Activated T-helper 1 cell treated with Interleukin-2 at 50 U/mL for 16 hours (primary cell): Measurements from ENCODE around the gene KCNQ4.

Source experiments
- DNase-seq: peaks from one replicate; pipeline ENCODE4 v3.0.0-alpha.2; 2020; ENCODE audit warnings: low read depth

Gene KCNQ4

DNA sequence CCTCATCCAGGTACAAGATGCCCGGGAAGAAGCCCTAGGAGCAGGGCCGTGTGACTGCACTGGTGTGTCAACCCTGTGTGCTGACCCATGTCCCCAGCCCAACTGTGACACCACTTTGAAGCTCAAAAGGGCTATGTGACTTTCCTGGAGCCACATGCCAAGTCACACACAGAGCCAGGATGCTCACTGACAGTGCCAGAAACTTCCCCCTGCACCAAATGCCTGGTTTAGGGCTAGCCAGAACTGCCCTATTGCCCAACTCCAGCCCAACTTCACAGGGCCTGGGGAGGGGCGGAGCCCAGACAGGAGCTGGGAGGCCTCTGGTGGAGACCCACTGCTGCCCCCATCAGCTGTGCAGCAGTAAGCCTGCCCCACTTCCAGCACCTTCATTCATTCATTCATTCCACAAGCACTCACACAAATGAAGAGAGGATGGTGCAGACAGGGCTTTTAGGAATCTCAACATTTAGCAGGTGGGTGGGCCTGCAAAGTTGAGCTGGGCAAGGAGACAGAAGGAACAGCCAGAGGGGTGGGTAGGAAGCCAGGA lies 36.7 kb downstream of the KCNQ4 start:
- no peak for DNase-seq

DNA sequence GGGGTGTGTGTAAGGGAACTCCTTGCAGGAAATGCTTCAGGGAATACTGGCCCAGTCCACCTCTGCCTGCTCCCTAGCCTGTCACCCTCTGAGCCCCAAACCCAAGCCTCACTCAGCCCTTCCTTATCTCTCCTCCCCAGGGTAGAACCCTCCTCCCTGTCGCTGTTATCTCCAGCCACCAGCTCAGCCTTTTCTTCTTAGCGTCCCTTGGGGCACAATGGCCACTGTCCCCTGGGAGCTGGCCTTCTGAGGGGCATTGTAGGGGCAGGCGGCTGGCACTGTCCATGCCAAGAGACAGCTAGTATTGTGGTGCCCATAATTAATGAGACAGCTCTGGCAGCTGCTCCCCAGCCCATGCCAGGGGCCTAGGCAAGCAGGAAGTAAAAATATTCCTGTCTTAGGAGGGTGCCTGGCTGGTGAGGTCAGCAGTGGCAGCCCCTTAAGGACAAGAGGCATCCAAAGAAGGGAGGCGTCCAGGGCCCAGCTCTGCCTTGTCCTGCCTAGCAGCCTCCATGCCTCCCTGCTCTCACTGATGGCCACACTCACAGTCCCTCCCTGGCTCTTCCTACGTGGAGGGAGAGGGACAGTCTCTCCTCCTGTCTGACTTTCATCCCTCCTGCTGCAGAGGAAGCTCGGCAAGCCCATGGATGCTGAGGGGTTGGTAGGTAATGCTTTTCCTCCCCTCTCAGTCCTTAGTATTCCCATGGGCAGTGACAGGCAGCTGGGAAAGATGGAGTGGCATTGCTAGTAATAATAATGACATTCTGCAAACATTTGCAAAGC lies 37.5 kb downstream of the KCNQ4 start:
- DNase-seq: no peak

DNA sequence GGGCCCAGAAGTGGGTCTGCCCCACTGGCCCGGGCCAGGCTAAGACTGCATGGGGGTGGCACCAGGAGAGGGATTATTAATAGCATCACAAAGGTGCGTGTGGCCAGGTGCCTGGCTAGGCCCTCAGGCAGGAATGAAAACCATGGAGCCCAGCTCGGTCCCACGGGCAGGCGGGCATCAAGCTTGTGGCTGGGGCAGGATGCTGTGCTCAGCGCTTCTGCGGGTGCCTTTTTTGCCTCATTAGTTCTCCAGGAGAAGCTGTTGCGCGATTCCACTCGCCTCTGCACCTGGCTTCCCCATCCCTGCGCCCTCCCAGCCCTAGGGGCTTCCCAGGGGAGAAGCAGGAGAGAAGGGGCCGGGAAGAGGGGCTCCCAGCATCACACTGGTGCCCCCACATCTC lies 39.3 kb downstream of the KCNQ4 start:
- DNase-seq: no peak

DNA sequence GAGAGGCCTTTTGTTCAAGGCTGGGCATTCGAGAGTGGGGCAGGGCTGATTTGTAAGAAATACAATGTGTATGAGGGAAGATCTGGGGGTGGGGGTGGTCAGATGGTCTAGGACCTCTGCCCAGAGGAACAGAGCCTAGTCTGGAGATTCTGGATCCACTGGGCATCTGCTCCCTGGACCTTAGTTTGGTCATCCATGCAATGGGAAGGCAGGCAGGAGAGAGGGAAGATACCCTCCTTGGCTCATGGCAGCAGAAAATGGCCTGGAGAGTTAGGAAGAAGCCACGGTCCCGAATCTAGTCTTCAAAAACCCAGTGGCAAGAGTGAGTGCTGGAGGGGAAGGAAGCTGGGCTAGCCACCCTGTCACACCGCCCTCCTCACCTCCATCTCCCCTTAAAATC lies 39.8 kb downstream of the KCNQ4 start:
- DNase-seq: no peak

DNA sequence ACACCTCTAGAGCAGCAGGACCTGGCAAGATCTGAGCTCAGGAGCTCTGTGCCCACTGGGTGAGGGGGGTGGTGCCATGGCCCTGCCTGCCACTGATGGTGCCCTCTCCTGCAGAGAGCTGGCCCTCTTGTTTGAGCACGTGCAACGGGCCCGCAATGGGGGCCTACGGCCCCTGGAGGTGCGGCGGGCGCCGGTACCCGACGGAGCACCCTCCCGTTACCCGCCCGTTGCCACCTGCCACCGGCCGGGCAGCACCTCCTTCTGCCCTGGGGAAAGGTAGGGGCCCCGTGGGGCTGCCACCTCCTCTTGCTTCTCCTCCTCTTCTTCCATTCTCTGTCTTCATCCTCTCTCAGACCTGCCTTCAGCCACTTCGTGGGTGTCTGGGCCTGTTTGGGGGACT lies 40.4 kb downstream of the KCNQ4 start:
- DNase-seq: no peak

DNA sequence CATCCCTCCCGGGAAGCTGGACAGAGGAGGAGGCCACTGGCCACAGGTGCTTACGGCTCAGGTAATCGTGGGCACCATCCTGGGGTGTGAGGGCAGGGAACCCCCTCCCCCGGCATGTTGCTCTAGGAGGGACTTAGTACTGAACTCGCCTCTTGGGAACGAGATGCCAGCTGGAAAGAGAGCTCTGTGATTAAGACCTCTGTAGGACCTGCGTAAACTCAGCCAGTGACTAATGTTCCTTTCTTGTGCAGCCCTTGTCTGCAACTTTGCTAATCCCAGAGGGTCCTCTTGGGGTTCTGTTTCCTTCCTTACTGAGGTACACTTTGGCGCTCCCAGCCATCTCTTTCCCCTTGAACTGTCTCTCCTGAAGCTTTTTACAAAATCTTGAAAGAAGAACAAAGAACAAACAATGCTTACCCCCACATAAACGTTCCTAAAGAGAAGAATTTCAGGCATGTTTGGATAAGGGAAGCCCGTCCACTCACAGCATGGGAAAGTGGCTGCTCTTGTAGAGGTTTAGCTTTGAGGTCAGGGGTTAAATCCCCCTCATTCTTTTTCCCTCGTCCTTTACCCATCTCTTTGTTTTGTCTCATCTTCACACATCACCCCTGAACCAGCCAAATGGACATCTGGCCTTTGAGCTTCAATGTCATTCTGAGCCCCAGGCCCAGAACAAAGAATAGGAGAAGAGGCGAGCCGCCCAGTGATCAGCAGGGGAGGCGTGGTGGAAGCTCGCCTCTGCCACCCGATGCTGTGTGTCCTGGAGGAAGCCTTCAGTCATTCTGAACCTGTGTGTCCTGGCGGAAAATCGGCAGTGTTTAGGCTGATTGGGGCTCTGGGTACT lies 41.2 kb downstream of the KCNQ4 start:
- DNase-seq: no peak

DNA sequence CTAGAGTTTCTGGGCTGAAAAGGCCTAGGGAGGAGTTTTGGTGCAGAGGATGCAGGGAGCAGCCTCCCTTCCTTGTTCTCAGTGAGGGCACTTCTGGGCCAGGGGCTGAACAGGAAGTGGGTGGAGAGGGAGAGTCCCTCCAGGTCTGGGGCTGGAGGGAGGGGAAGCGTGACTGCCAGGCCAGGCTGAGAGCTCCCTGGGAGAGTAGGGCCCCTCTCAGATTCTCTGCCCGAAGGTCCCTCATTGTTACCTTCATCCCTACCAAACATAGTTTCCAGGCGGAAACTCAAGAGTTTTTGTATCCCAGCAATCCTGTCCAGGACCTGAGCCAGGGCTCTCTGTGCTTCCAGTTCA lies 41.8 kb downstream of the KCNQ4 start:
- no peak for DNase-seq

DNA sequence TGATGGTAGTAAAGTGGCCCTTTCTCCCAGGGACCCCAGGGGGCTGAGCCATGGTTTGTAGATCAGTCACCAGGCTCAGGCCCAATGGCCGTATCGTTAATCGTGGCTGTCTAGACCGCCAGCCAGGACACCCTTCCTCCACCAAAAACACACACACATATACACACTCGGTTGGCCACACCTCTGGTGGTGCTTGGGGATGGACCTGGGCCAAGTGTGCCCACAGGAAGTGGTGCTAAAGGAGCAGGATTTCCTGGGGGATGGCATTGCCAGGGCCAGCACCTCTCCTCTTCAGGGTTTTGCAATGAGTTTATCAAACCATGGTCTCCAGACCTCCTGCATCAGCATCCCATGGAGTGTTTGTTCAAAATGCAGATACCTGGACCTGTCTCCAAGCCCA lies 42.4 kb downstream of the KCNQ4 start:
- DNase-seq: no peak

DNA sequence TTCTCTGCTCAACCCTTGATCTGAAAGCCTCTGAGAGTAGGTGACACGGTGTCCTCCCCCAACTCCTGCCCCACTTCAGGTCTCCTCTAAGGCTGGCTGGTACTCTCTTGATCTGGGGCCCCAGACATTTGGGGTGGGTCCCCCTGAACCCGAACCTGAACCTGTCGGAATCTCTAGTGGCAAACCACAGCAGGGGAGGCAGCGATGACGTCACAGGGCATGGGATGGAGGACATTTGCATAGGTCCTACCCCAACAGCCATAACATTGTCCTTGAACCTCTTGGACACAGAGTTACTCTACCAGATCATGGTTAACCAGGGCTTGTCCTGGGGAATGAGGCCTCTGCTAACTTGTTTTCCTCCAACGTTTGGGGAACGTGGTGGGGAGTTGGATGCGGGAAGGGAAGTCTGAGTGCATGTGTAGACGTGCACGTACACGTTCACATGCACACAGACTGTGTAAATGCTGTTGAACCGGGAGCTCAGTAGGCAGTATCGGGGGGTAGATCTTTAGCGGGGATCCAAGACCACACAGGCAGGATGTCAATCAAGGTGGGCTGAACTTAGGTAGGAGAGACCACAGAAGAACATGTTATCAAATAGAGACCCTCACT lies 46.2 kb downstream of the KCNQ4 start:
- no peak for DNase-seq

DNA sequence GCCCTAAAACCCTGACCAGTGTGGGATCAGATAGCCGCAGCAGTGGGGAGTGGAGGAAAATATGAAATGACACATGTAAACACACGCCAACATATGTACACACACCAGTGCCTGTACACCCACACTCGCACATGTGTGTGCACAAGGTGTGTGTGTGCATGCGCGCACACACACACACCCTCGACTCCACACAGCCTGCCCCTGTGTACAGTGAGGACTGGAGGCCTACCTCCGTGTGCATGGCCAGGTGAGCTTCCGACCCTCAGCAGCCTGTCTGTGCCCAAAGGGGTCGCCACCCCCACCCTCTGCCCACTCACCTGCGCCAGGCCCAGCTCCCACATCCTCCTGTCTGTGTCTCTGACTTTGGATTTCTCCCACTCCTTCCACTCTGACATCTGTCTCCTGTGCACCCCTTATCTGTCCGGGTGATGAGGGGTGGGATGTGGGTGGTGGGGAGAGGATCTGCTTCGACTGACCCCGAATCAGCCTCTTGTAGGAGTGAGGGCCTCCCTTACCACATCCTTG lies 46.9 kb downstream of the KCNQ4 start:
- no peak for DNase-seq

DNA sequence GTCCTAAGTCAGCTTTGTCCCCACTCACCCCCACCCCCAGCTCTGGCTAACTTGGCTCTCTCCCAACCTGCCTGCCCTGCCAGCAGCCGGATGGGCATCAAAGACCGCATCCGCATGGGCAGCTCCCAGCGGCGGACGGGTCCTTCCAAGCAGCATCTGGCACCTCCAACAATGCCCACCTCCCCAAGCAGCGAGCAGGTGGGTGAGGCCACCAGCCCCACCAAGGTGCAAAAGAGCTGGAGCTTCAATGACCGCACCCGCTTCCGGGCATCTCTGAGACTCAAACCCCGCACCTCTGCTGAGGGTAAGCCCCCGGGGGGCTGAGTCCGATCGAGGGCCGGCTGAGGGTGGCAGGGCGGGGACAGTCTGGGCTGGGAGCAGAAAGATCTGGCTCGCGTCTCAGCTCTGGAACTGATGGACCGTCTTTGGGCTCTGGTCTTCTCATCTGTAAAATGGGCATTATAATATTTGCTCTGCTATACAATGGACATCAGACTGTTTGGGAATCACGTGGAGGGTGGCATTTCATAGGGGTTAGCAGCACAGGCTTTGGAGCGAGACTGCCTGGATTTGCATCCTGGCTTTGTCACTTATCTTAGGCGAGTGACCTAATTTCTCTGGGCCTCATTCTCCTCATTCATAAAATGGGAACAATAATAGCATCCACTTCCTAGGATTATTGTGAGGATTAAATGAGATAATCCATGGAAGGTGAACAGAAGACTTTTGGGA lies 47.6 kb downstream of the KCNQ4 start:
- no peak for DNase-seq

DNA sequence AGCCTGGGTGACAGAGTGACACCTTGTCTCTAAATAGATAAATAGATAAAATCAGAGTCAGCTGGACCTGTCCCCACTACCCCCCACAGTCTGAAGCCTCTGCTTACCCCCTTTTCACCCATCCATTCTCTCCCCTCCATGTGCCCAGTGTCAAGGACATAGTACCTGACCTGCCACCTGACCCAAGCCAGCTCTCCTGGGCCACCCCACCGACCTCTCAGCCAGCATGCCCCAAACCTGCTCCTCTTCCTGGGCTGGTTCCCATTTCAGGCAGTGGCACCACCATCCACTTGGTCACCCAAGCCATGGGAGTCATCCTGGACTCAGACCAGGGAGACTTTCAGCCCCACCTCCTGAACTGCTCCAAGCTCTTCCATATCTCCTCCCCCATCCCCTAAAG lies 50.4 kb downstream of the KCNQ4 start:
- no peak for DNase-seq

DNA sequence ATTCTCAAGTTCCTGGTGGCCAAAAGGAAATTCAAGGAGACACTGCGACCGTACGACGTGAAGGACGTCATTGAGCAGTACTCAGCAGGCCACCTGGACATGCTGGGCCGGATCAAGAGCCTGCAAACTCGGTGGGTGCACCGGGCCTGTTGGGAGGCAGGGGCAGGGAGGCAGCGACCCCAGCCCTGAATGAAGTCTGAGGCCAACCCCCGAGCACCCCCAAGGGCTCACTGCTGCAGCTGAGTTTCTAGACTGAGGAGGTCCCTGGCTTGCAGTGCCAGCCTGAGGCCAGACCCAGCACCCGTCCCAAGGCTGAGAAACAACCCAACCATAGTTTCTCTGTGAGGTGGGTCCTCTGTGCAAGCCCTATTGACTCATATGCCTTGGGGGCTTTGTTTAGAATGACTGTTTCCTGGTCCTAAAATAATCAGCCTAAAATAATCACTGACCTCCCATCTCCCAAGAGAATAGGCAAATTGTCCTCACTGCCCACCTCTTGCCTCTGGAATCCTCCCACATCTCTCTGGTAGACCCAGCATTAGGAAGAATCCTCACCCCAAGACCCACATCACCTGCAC lies 51.5 kb downstream of the KCNQ4 start:
- no peak for DNase-seq

DNA sequence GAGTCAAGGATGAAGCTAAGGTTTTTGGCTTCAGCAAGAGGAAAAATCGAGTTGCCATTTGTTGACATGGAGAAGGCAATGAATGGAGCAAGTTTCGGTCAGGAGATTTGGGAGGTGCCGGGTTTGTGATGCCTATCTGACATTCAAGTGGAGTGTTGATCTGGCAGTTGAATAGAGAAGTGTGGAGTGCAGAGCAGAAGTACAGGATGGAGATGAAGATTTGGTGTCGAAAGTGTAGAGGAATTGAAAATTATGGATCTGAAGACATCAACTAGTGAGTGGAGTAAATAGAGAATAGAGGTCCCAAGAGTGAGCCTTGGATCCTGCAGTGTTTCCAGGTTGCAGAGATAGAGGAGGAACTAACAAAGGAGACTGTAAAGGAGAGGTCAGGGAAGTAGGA lies 52.7 kb downstream of the KCNQ4 start:
- DNase-seq: no peak

DNA sequence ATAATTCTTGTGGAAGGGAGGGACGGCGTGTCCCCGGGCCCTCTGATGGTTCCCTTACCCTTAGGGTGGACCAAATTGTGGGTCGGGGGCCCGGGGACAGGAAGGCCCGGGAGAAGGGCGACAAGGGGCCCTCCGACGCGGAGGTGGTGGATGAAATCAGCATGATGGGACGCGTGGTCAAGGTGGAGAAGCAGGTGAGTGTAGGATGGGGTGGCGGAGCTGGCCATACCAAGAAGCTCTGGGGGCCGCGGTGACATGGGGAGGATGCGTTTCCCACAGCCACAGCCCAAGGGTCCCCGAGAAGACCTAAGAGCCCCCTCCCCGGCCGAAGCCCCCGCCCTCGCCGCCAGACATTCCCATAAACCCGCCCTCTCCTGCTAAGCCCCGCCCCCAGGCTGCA lies 54.0 kb downstream of the KCNQ4 start:
- no peak for DNase-seq

DNA sequence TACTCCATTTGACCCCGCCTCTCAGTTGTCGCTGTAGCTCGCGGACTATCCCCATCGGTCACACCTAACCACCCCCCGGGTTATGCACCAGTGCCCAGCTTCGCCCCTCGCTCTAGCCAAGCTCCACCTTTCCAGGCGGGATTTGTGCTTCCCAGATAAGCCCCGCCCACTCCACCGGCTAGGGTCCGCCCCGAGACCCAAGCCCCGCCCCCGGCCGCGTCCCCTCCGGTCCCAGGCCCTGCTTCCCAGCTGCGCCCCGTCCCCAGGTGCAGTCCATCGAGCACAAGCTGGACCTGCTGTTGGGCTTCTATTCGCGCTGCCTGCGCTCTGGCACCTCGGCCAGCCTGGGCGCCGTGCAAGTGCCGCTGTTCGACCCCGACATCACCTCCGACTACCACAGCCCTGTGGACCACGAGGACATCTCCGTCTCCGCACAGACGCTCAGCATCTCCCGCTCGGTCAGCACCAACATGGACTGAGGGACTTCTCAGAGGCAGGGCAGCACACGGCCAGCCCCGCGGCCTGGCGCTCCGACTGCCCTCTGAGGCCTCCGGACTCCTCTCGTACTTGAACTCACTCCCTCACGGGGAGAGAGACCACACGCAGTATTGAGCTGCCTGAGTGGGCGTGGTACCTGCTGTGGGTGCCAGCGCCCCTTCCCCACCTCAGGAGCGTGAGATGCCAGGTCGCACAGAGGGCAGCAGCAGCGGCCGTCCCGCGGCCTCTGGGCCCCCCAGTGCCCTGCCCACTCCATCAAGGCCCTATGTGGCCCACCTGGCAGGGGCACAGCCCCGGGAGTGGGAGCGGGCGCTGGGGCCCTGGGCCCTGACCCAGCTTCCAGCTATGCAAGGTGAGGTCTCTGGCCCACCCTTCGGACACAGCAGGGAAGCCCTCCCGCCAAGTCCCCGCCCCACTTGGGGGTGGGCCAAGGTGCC lies 54.7 kb downstream of the KCNQ4 start:
- no peak for DNase-seq

DNA sequence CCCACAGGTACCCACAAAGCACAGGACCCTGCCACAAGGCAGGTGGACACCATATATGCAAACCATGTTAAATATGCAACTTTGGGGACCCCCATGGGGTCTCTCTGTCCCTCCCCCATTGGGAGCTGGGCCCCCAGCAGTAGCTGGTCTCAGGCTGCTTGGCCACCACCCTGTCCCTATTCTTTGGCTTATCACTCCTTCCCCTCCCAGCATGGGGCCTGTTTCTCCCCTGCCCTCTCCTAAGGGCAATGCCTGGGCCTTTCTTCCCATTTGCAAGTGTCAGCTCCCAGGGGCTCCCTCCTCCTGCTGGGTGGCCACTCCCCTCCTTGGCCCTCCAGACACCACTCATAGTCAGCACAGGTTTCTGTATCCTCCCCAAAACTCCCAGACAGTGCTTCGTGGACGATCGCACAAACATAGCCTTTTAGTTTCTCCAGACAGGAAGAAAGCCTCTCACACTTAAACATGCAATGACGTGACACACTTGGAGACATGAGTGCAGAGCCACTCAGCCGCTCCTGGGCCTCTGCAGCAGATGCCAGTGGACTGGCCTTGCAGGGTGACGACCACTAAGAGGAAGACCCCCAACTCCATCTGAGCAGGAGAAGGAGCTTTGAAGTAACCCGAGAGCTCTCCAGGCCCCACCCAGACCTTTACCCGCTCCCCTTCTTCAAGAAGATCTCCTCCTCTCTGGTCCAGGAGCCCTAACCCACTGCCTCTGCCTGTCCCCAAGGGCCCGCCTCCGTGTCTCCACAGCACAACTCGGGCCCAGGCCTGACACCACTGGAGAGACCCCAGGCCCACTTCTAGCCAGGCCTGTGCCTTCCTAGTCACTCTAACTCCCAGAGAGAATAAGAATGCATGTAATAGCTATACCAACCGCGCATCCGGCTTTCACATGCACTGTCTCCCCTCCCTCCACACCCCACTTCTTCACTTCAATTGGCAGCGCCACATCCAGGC lies 55.7 kb downstream of the KCNQ4 start:
- no peak for DNase-seq

DNA sequence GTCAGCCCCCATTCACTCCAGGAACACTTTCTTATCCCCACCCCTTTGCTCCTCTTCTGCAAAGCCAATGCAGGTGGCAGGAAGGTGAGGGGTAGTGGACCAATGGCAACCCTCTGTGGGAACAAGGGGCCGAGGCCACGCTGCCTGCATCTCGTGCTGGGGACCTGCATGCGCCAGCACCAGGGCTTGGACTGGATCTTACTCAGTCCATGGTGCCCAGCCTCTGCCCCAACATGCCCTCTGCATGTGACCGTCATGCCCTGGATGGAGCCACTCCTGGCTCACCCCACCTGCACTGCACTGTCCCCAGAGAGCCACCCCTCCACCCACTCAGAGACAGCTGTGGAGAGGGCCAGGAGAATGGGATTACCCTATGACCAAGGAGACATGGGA lies 56.4 kb downstream of the KCNQ4 start:
- DNase-seq: no peak
